ENCODE data around the gene SPINK1. TPM values are rescaled to one million over a fixed set of nuclear protein-coding genes. Genes with fewer than 3 reads are reported as not detected.

SPINK1 gene
- total and polyA plus RNA-seq, 2 of the 13 experiments (the other 11 are each of a cell fraction or from before 2014, with no cell fraction given), result 14.7 to 17.1 TPM

- TF ChIP-seq SMARCE1 (IDR thresholded peaks at IDR 0.05; ENCODE audit: borderline replicate concordance) (peak; percentile 95), FUBP1 (CRISPR knock-in tag; IDR thresholded peaks at IDR 0.05; ENCODE audit: borderline replicate concordance) (no peak), ZNF350 (CRISPR knock-in tag; IDR thresholded peaks at IDR 0.05; ENCODE audit: borderline replicate concordance, low read depth) (no peak), TRIM24 (CRISPR knock-in tag; IDR thresholded peaks at IDR 0.05) (no peak), ZNF784 (CRISPR knock-in tag; IDR thresholded peaks at IDR 0.05; ENCODE audit: borderline replicate concordance) (0 out of 2 replicates have a peak, but pooled peaks have one; percentile 50), CREB1 (IDR thresholded peaks at IDR 0.05) (peak; percentile 70; the same call in 1 of the 2 replicates), CREB1 (CRISPR knock-in tag; IDR thresholded peaks at IDR 0.05) (peak; percentile 88), MLXIP (CRISPR knock-in tag; IDR thresholded peaks at IDR 0.05; ENCODE audit: borderline replicate concordance) (no peak), ZNF777 (CRISPR knock-in tag; IDR thresholded peaks at IDR 0.05) (no peak), ZFP1 (CRISPR knock-in tag; IDR thresholded peaks at IDR 0.05) (peak; percentile 96), REPIN1 (CRISPR knock-in tag; IDR thresholded peaks at IDR 0.05; ENCODE audit: borderline replicate concordance, low read depth) (peak; percentile 81), KMT2A (CRISPR knock-in tag; IDR thresholded peaks at IDR 0.05) (no peak), HMGA1 (CRISPR knock-in tag; conservative IDR thresholded peaks at IDR 0.05) (no peak), ZNF605 (CRISPR knock-in tag; IDR thresholded peaks at IDR 0.05) (no peak), ZNF83 (CRISPR knock-in tag; IDR thresholded peaks at IDR 0.05; ENCODE audit: borderline replicate concordance) (no peak), ZGPAT (CRISPR knock-in tag; IDR thresholded peaks at IDR 0.05) (peak; percentile 100), KLF13 (CRISPR knock-in tag; IDR thresholded peaks at IDR 0.05) (no peak), NFE2 (CRISPR knock-in tag; IDR thresholded peaks at IDR 0.05) (no peak), GZF1 (CRISPR knock-in tag; IDR thresholded peaks at IDR 0.05) (no peak), HNF1B (CRISPR knock-in tag; IDR thresholded peaks at IDR 0.05) (peak; percentile 53; the same call in 1 of the 2 replicates), ZSCAN20 (CRISPR knock-in tag; IDR thresholded peaks at IDR 0.05; ENCODE audit: borderline replicate concordance) (no peak), ZNF660 (CRISPR knock-in tag; IDR thresholded peaks at IDR 0.05; ENCODE audit: borderline replicate concordance, low read depth) (no peak), ZFP90 (CRISPR knock-in tag; IDR thresholded peaks at IDR 0.05; ENCODE audit: borderline replicate concordance) (no peak)
Observed at GRCh38 chr5:147835386-147835798, 3.9 kb upstream of the SPINK1 start (continued).

Measured in HepG2 (cell line).